GM08714 (cell line): ENCODE results near the gene AKAP13.

ENCODE experiments used
- H3K4me3 ChIP-seq: fragments of 200-500 bp; sonication (Bioruptor generic); 2 replicates; pipeline ENCODE4 v1.5.1; 2014; ENCODE audit warnings: mild to moderate bottlenecking, low read length, inconsistent platforms
- ZNF274 ChIP-seq: IDR thresholded peaks from 2 replicates; pipeline ENCODE4 v1.6.1; 2012; ENCODE audit warnings: mild to moderate bottlenecking, low read depth, low read length

AKAP13 gene

GRCh38 chr15:85540085-85540797, 159.8 kb downstream of the AKAP13 start:
- TF ChIP-seq ZNF274 = no peak
- H3K4me3 ChIP-seq = no peak overlapping the region

- H3K4me3 ChIP-seq = no peak overlapping the region
- no peak for TF ChIP-seq ZNF274
Measured at GRCh38 chr15:85541744-85542143, 161.3 kb downstream of the AKAP13 start.

DNA sequence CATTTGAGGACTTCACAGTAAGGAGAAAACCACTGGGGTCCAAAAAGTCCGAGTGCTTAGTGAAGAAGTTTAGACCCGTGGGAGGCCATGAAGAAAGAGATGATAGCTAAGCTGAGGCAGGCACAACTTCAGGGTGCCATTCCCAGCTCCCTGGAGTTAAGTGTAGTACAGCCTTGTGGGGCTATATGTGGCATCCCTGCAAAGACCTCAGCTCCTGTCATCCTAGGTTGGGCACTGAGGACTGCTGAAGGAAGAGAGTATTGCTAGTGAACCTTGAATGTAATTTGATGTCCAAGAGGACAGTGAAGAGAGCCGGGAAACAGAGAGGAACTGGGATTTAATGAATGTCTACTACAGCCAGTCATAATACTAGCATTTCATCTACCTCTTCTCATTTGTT, 162.1 kb downstream of the AKAP13 start:
- H3K4me3 ChIP-seq = no peak overlapping the region
- no peak for TF ChIP-seq ZNF274

- TF ChIP-seq ZNF274 = no peak
- H3K4me3 ChIP-seq = no peak overlapping the region
Measured at GRCh38 chr15:85542895-85543331, 162.5 kb downstream of the AKAP13 start.

GRCh38 chr15:85543741-85544155, 163.3 kb downstream of the AKAP13 start:
- H3K4me3 ChIP-seq = no peak overlapping the region
- no peak for TF ChIP-seq ZNF274

GRCh38 chr15:85545185-85545584, 164.8 kb downstream of the AKAP13 start:
- no peak overlapping the region for H3K4me3 ChIP-seq
- no peak for TF ChIP-seq ZNF274

GRCh38 chr15:85545752-85546151, 165.3 kb downstream of the AKAP13 start:
- H3K4me3 ChIP-seq = no peak overlapping the region
- TF ChIP-seq ZNF274 = no peak

- H3K4me3 ChIP-seq = no peak overlapping the region
- no peak for TF ChIP-seq ZNF274
Measured at GRCh38 chr15:85547386-85547785, 167.0 kb downstream of the AKAP13 start.

GRCh38 chr15:85550283-85550682, 169.9 kb downstream of the AKAP13 start:
- no peak for TF ChIP-seq ZNF274
- H3K4me3 ChIP-seq = no peak overlapping the region

GRCh38 chr15:85551221-85551832, 170.9 kb downstream of the AKAP13 start:
- TF ChIP-seq ZNF274 = no peak
- no peak overlapping the region for H3K4me3 ChIP-seq

GRCh38 chr15:85554852-85555521, 174.6 kb downstream of the AKAP13 start:
- no peak for TF ChIP-seq ZNF274
- H3K4me3 ChIP-seq = peak overlapping the region; percentile 51; the same call in 1 of the 2 replicates

GRCh38 chr15:85555875-85556617, 175.6 kb downstream of the AKAP13 start:
- no peak overlapping the region for H3K4me3 ChIP-seq

GRCh38 chr15:85556618-85556895, 176.2 kb downstream of the AKAP13 start:
- no peak overlapping the region for H3K4me3 ChIP-seq

More at GRCh38 chr15:85555875-85556617, 175.6 kb downstream of the AKAP13 start:
- no peak for TF ChIP-seq ZNF274

DNA sequence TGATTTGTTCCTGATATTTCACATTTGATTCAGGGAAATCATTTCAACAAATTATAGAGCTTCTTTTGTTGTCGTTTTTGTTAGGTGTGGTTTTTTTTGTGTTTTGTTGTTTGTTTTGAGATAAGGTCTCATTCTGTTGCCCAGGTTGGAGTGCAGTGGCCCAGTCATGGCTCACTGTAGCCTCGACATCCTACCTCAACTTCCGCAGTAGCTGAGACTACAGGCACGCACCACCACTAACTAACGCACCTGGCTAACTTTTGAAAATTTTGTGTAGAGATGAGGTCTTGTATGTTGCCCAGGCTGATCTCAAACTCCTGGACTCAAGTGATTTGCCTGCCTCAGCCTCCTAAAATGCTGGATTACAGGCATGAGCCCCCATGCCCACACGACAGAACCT, 177.0 kb downstream of the AKAP13 start:
- no peak for TF ChIP-seq ZNF274
- no peak overlapping the region for H3K4me3 ChIP-seq

More at GRCh38 chr15:85556618-85556895, 176.2 kb downstream of the AKAP13 start:
- TF ChIP-seq ZNF274 = no peak

- H3K4me3 ChIP-seq = no peak overlapping the region
- no peak for TF ChIP-seq ZNF274
Measured at GRCh38 chr15:85558848-85559247, 178.4 kb downstream of the AKAP13 start.
